Fibroblast of lung (primary cell): ENCODE results near the gene TMEM30B. TPM values are rescaled to one million over a fixed set of nuclear protein-coding genes. Genes with fewer than 3 reads are reported as not detected.

Experiments used
- DNase-seq, 2 donors: peaks; one replicate each; pipeline versions ENCODE4 v3.0.0 to v3.0.0-alpha.2; 2010; ENCODE audit warnings: low read depth in 2 of 2
- H2AFZ ChIP-seq: 2 replicates; pipeline ENCODE4 v1.5.1; 2012; ENCODE audit warnings: low read length, control low read depth, inconsistent platforms
- H3K27ac ChIP-seq: 2 replicates; pipeline ENCODE4 v1.5.1; 2011; ENCODE audit warnings: low read length, control low read depth; ENCODE audit not compliant: insufficient read depth
- H3K27me3 ChIP-seq: 2 replicates; pipeline ENCODE4 v1.5.1; 2011; ENCODE audit warnings: mild to moderate bottlenecking, low read length; ENCODE audit not compliant: control insufficient read depth, insufficient read depth
- H3K36me3 ChIP-seq: 2 replicates; pipeline ENCODE4 v1.5.1; 2011; ENCODE audit warnings: low read length; ENCODE audit not compliant: control insufficient read depth, insufficient read depth
- H3K4me1 ChIP-seq: 2 replicates; pipeline ENCODE4 v1.5.1; 2011; ENCODE audit warnings: low read length; ENCODE audit not compliant: control insufficient read depth, insufficient read depth; ENCODE audit errors: extremely low read depth
- H3K4me2 ChIP-seq: 2 replicates; pipeline ENCODE4 v1.5.1; 2011; ENCODE audit warnings: low read length, control low read depth; ENCODE audit not compliant: insufficient read depth; ENCODE audit errors: extremely low read depth
- H3K4me3 ChIP-seq, 4 experiments: fragments of 200-600 bp in 1 of 4; sonication (generic) in 1 of 4; replicated peaks in 1 of 4; 2 replicates each; pipeline ENCODE4 v1.5.1; 2011 to 2016; ENCODE audit warnings: low read length in 4 of 4, low read depth in 3 of 4, mild to moderate bottlenecking in 3 of 4, control low read depth in 2 of 4, inconsistent platforms in 1 of 4, mixed read lengths in 1 of 4; ENCODE audit not compliant: insufficient read depth in 1 of 4; ENCODE audit errors: control extremely low read depth in 1 of 4
- H3K79me2 ChIP-seq: 2 replicates; pipeline ENCODE4 v1.5.1; 2012; ENCODE audit warnings: mild to moderate bottlenecking, low read length, inconsistent platforms; ENCODE audit not compliant: control insufficient read depth, insufficient read depth
- H3K9ac ChIP-seq: 2 replicates; pipeline ENCODE4 v1.5.1; 2011; ENCODE audit warnings: mild to moderate bottlenecking, low read length, control low read depth; ENCODE audit not compliant: insufficient read depth
- H3K9me3 ChIP-seq: 2 replicates; pipeline ENCODE4 v1.5.1; 2012; ENCODE audit warnings: low read depth, low read length; ENCODE audit not compliant: control insufficient read depth, insufficient read depth
- H4K20me1 ChIP-seq: 2 replicates; pipeline ENCODE4 v1.5.1; 2011; ENCODE audit warnings: low read length; ENCODE audit not compliant: control insufficient read depth, insufficient read depth; ENCODE audit errors: extremely low read depth
- CTCF ChIP-seq, 2 donors: IDR thresholded peaks in 1 of 2; conservative IDR thresholded peaks in 1 of 2; 1 replicate in 1 of 2; 2 replicates in 1 of 2; pipeline ENCODE4 v1.5.1; 2011 to 2012; ENCODE audit warnings: low read length in 2 of 2, control low read depth in 1 of 2, inconsistent platforms in 1 of 2, low read depth in 1 of 2, mild to moderate bottlenecking in 1 of 2
- EZH2 ChIP-seq: IDR thresholded peaks from 2 replicates; pipeline ENCODE4 v1.5.1; 2012; ENCODE audit warnings: low read length, control low read depth, mild to moderate bottlenecking; ENCODE audit errors: missing control alignments
- polyA plus RNA-seq, 2 donors: library from polyadenylated mRNA; depleted of rRNA in 1 of 2; stranded (reverse) in 1 of 2; unstranded in 1 of 2; fragments of >200 nt; gene quantifications; 2 replicates each; pipeline ENCODE4 v1.2.1, GENCODE V29; 2011 to 2012; ENCODE audit warnings: missing spikeins in 1 of 2
- total RNA-seq: library from RNA; depleted of rRNA; stranded (reverse); fragments of >200 nt; gene quantifications from 2 replicates; pipeline ENCODE4 v1.2.1, GENCODE V29; 2014

The TMEM30B gene
- total and polyA plus RNA-seq, 2 donors (not counting 1 experiment from before 2014, with no cell fraction given), result 0.22 to 0.83 TPM

- Histone ChIP-seq H3K4me2 (no peak overlapping the region), H4K20me1 (no peaks in the 10 kb centered on the region), H3K9me3 (no peaks in the 10 kb centered on the region), H3K27me3 (no peaks in the 10 kb centered on the region), H3K4me1 (peaks cover 9% of the 10 kb centered on the region), H3K27ac (no peak overlapping the region), H2AFZ (peak overlapping the region; percentile 34), H3K4me3 (no peak overlapping the region), H3K9ac (no peak overlapping the region), H3K36me3 (no peaks in the 10 kb centered on the region), H3K79me2 (no peaks in the 10 kb centered on the region)
- no peak for TF ChIP-seq EZH2
- no peak for TF ChIP-seq CTCF (conservative IDR thresholded peaks at IDR 0.05 in 1 of 2, IDR thresholded peaks at IDR 0.05 in 1 of 2; ENCODE audit: low read depth in 1 of 2, low read length in 2 of 2)
- DNase-seq, result no peak
Observed at GRCh38 chr14:61253064-61253738, 27.9 kb downstream of the TMEM30B start.

- H3K4me2 ChIP-seq, result peak overlapping the region; percentile 40
Observed at GRCh38 chr14:61252369-61253063, 28.6 kb downstream of the TMEM30B start.

More at GRCh38 chr14:61252369-61253063, 28.6 kb downstream of the TMEM30B start:
- H3K9me3 ChIP-seq, result no peaks in the 10 kb centered on the region
- H3K9ac ChIP-seq, result no peak overlapping the region
- peak; percentile 97 for DNase-seq
- no peaks in the 10 kb centered on the region for H3K36me3 ChIP-seq
- peak overlapping the region; percentile 87 for H3K27ac ChIP-seq
- H2AFZ ChIP-seq, result peak overlapping the region; percentile 68
- H4K20me1 ChIP-seq, result no peaks in the 10 kb centered on the region
- TF ChIP-seq EZH2 (no peak), CTCF (conservative IDR thresholded peaks at IDR 0.05 in 1 of 2, IDR thresholded peaks at IDR 0.05 in 1 of 2; ENCODE audit: low read depth in 1 of 2, low read length in 2 of 2) (peak; percentile 89 to 90)
- H3K4me1 ChIP-seq, result peaks cover 9% of the 10 kb centered on the region
- no peak overlapping the region for H3K4me3 ChIP-seq
- no peaks in the 10 kb centered on the region for H3K79me2 ChIP-seq
- no peaks in the 10 kb centered on the region for H3K27me3 ChIP-seq
